ENCODE measurements around the gene GUCA2B.

- TF ChIP-seq POLR2A (IDR thresholded peaks at IDR 0.05; ENCODE audit: low read length): no peak
- no peak for TF ChIP-seq GATA1 (IDR thresholded peaks at IDR 0.05; ENCODE audit: low read depth, low read length)
These were observed 38.9 kb downstream of the GUCA2B start for GRCh38 chr1:42192106-42192505.

Measured in erythroblast (primary cell).